ENCODE results near the gene TSPAN13. TPM values are rescaled to one million over a fixed set of nuclear protein-coding genes. Genes with fewer than 3 reads are reported as not detected.

TSPAN13 gene
- total RNA-seq, 1 experiment from 2014 or later = 80.8 TPM

- intact Hi-C loops (cut with micrococcal nuclease; ENCODE audit: unreplicated experiment) (no loop called here), in situ Hi-C loops (cut with HindIII; ENCODE audit: low pct_unique_long_range_greater_than_20kb, low sequenced_read_pairs) (no loop called here)
- DNase-seq (ENCODE audit: low read depth, low spot score) = no peak
- Histone ChIP-seq H3K4me3 (ENCODE audit: low read depth in 2 of 2, low read length in 2 of 2) (no peak overlapping the region), H3K27ac (ENCODE audit: low read length) (peak overlapping the region; percentile 30; the same call in 1 of the 2 replicates), H3K27me3 (ENCODE audit: control insufficient read depth, insufficient read depth, low read length) (no peaks in the 10 kb centered on the region), H3K9me3 (ENCODE audit: control insufficient read depth, insufficient read depth, low read depth, low read length) (0 out of 2 replicates have a peak, but pooled peaks cover 5% of the 10 kb centered on the region), H3K4me1 (ENCODE audit: control insufficient read depth, insufficient read depth, low read length) (no peaks in the 10 kb centered on the region), H3K36me3 (ENCODE audit: control insufficient read depth, insufficient read depth, low read length) (no peaks in the 10 kb centered on the region)
- no TSS peak for BruUV-seq (replicated peaks)
- no peak for TF ChIP-seq SIN3A (IDR thresholded peaks at IDR 0.05; ENCODE audit: borderline replicate concordance, insufficient read depth, low read depth, low read length)
- TF ChIP-seq CTCF (IDR thresholded peaks at IDR 0.05) = no peak
- no peak for TF ChIP-seq TCF7L2 (IDR thresholded peaks at IDR 0.05; ENCODE audit: low read depth, low read length)
- no peak for TF ChIP-seq POLR2AphosphoS5 (IDR thresholded peaks at IDR 0.05; ENCODE audit: low read depth, low read length)
- ChIA-PET POLR2A (no interaction called here), CTCF (no interaction called here)
- no peak for ATAC-seq
These were observed 79.8 kb downstream of the TSPAN13 start for GRCh38 chr7:16833373-16833772.

Other genes starting within 250 kb of the TSPAN13 start
- gene LRRC72, start 226.9 kb upstream of the TSPAN13 start, total RNA-seq (2021; ENCODE audit: unreplicated experiment) = not detected
- 18.6 TPM for gene ANKMY2, start 108.0 kb upstream of the TSPAN13 start, total RNA-seq (2021; ENCODE audit: unreplicated experiment)
- 80.9 TPM for gene BZW2, start 107.6 kb upstream of the TSPAN13 start, total RNA-seq (2021; ENCODE audit: unreplicated experiment)
- gene AGR2, start 51.2 kb downstream of the TSPAN13 start, total RNA-seq (2021; ENCODE audit: unreplicated experiment) = 147 TPM
- not detected for gene AGR3, start 128.2 kb downstream of the TSPAN13 start, total RNA-seq (2021; ENCODE audit: unreplicated experiment)